GM20431 (cell line): ENCODE results near the gene CYP26A1.

Source experiments
- in situ Hi-C: fragments of 300-500 bp; cut with MseI, MboI; formaldehyde crosslinking; loops from one replicate; pipeline ENCODE4 v1.15.0; 2020; ENCODE audit warnings: low sequenced_read_pairs; ENCODE audit not compliant: unreplicated experiment

The CYP26A1 gene

DNA sequence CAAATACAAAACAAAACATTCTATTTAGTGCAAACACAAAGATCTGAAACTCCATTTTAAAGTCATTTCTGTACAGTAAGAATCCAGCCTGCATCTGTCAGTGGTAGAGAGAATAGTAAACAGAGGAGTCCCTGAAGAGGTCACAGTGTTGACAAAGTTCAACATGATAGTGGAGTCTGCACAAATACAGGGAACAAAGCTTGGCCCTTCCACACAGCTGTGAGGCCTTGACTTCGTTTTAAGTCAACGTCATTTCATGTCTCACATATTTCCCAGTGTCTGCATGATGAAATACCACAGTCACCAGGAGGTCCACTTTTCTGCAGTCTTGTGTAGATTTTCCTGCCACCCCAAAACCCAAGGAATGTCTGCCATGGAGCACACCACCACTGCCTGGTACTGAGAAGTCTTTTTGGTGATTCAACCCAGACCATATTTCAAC, 33.0 kb downstream of the CYP26A1 start:
- in situ Hi-C loops = no loop called here

DNA sequence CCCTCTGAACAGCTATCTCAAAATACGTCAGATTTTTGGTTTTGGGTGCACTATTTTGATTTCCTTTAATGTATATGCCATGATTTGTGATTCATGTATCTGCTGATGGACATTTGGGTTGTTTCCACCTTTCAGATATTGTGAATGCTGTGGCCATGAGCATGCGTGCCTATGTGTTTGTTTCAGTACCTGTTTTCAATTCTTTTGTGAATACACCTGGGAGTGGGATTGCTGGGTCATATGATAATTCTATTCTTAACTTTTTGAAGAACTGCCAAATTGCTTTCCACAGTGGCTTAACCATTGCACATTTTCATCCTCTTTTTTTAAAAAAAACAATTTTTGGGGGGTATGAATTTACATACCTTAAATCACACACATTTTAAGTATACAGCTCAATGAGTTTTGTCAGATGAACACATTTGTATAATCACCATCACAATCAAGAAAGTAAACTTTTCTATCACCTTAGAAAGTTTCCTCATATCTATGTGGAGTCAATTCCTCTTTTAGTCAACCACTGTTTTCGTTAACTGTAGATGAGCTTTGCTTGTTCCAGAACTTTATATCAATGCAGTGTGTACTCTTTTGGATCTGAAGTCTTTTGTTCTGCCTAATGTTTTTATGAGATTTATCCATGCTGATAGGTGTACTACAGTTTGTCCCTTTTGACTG, 36.9 kb downstream of the CYP26A1 start:
- in situ Hi-C loops = no loop called here

GRCh38 chr10:93113042-93113441, 39.3 kb downstream of the CYP26A1 start:
- in situ Hi-C loops = no loop called here

DNA sequence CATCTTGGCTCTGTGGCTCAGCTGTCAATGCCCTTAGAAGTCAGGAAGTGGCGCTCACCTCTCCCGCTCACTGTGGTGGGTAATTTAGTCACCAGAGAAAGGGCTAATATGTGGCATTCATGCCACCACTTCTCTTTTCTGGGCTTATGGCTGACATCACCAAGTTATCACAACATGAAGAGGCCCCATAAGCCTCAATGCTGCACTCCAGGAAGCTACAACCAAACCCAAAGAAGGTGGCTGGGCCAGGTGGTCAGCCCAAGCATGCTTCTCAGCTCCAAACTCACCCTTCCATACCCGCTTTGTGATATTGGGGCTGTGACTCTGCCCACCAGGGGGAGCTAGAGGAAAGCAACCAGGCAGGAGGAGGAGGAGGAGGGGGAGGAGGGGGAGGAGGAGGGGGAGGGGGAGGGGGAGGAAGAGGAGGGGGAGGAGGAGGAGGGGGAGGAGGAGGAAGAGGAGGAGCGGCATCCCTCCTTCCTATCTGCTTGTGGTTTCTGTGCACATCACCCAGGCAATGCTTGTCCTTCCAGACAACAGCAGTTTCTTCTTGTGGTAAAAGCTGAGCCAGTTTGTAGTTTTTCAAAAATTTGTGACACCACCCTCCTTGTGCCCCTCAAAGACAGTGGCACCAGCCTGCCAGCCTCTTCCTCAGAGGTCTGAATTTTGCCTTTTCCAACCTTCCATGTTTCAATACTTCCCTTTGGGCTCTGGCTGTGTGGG, 42.1 kb downstream of the CYP26A1 start:
- in situ Hi-C loops = no loop called here

GRCh38 chr10:93121311-93121710, 47.6 kb downstream of the CYP26A1 start:
- in situ Hi-C loops = no loop called here

GRCh38 chr10:93123766-93124165, 50.1 kb downstream of the CYP26A1 start:
- in situ Hi-C loops = no loop called here

DNA sequence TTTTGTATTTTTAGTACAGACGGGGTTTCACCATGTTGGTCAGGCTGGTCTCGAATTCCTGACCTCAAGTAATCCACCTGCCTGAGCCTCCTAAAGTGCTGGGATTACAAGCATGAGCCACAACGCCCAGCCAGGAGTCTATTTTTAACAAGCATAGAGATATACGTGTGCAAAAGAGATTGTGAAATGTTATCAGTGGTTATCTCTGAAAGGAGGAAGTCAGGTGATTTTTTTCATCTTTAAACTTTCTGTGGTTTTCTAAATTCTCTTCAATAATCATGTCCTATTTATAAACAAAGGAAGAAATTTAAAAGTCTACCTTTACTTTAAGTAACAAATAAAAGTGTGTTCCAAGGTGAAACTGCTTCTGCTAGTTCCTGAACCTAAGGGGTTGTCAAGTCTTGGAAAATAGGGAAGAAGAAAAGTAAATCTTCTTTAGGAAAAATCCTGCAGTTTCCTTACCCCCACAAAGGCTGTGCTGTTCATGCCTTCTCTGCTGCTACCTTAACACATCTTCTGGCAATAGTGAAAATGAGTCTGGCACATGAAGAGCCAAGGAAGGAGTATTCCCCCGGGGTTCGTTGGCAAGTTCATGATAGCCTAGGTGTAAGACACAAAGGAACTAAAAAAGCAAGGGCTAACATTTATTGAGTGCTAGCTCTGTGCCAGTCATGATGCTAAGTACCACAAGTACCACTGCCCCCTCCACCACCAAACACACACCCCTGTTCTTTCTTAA, 51.1 kb downstream of the CYP26A1 start:
- in situ Hi-C loops = no loop called here

DNA sequence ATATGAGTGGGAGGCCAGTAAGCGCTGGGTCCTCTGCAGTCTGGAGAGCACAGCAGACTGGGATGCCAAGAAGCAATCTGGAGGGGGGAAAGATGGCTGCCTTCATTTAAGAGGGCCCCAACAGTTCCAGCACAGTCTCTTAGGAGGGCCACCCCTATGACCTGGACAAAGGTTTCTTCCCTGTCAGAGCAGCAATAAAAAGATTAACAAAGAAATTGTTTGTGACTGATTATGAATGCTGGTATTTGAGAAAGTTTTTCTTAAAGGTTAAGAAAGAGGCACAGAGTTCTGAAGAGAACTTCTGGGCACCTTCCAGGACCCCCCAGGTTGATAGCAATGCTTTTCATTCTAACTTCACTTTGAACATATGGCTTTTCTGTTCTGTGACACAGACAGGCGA, 52.3 kb downstream of the CYP26A1 start:
- in situ Hi-C loops = no loop called here

GRCh38 chr10:93126483-93127052, 52.9 kb downstream of the CYP26A1 start:
- in situ Hi-C loops = no loop called here
